ENCODE results near the gene HNRNPAB.
"Not testable (repeated sequence)": the region's sequence is repeated elsewhere in the genome, so short reads cannot be mapped to it uniquely, and the experiment has no call there.

Gene HNRNPAB

DNA sequence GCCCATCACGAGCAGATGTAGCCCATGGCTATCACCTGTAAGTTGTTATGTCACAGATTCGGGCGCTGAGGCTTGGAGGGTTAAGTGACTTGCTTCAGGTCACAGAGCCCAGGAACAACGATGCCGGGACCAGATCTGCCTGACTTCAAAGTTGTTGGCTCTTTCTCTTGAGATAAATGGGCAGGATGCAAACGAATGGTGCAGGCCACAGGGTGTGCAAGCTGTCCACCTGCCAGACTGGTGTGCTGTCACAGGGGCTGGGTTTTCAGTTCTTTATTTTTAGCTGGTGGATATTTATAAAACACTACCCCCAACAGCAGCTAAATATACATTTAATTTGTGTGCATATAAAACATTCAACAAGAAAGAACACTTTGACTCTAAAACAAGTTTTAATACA is 45.9 kb downstream of the HNRNPAB start:
- H3K27me3 Mint-ChIP-seq = peaks cover 13% of the 10 kb centered on the region
- no peaks in the 10 kb centered on the region for H3K9me3 Mint-ChIP-seq
- H3K4me3 Mint-ChIP-seq = no peak overlapping the region
- H3K36me3 Mint-ChIP-seq = no peaks in the 10 kb centered on the region
- peak overlapping the region; percentile 46 for H3K27ac Mint-ChIP-seq
- peaks cover 46% of the 10 kb centered on the region for H3K4me1 Mint-ChIP-seq
- no peak for ATAC-seq

- H3K36me3 Mint-ChIP-seq = no peaks in the 10 kb centered on the region
- no peak overlapping the region for H3K4me3 Mint-ChIP-seq
- peak overlapping the region; percentile 78 for H3K27ac Mint-ChIP-seq
- peaks cover 15% of the 10 kb centered on the region for H3K27me3 Mint-ChIP-seq
- H3K4me1 Mint-ChIP-seq = peaks cover 41% of the 10 kb centered on the region
- no peak for ATAC-seq
- H3K9me3 Mint-ChIP-seq = no peaks in the 10 kb centered on the region
These were observed 47.9 kb downstream of the HNRNPAB start for GRCh38 chr5:178252258-178252657.

- Mint-ChIP-seq H3K4me1 (peaks cover 35% of the 10 kb centered on the region), H3K27me3 (peaks cover 15% of the 10 kb centered on the region)
- not testable (repeated sequence) for H3K27ac Mint-ChIP-seq, H3K9me3 Mint-ChIP-seq, ATAC-seq, H3K4me3 Mint-ChIP-seq, H3K36me3 Mint-ChIP-seq
These were observed 49.3 kb downstream of the HNRNPAB start for GRCh38 chr5:178253632-178254031.

- Mint-ChIP-seq H3K9me3 (no peaks in the 10 kb centered on the region), H3K4me3 (no peak overlapping the region), H3K4me1 (peaks cover 22% of the 10 kb centered on the region), H3K36me3 (no peaks in the 10 kb centered on the region), H3K27me3 (peaks cover 15% of the 10 kb centered on the region), H3K27ac (no peak overlapping the region)
- peak; percentile 35 for ATAC-seq
These were observed 52.4 kb downstream of the HNRNPAB start for GRCh38 chr5:178256746-178257145.

GRCh38 chr5:178257650-178258049 is 53.3 kb downstream of the HNRNPAB start:
- peaks cover 15% of the 10 kb centered on the region for H3K27me3 Mint-ChIP-seq
- H3K4me1 Mint-ChIP-seq = peaks cover 16% of the 10 kb centered on the region
- ATAC-seq = no peak
- no peaks in the 10 kb centered on the region for H3K36me3 Mint-ChIP-seq
- H3K9me3 Mint-ChIP-seq = no peaks in the 10 kb centered on the region
- no peak overlapping the region for H3K4me3 Mint-ChIP-seq
- H3K27ac Mint-ChIP-seq = no peak overlapping the region

- Mint-ChIP-seq H3K27me3 (peaks cover 6% of the 10 kb centered on the region), H3K4me1 (peaks cover 6% of the 10 kb centered on the region), H3K36me3 (no peaks in the 10 kb centered on the region), H3K9me3 (peaks cover 4% of the 10 kb centered on the region), H3K4me3 (no peak overlapping the region), H3K27ac (no peak overlapping the region)
- ATAC-seq = no peak
These were observed 55.5 kb downstream of the HNRNPAB start for GRCh38 chr5:178259623-178260536.
